ENCODE measurements around the gene NME3.

NME3 gene

DNA sequence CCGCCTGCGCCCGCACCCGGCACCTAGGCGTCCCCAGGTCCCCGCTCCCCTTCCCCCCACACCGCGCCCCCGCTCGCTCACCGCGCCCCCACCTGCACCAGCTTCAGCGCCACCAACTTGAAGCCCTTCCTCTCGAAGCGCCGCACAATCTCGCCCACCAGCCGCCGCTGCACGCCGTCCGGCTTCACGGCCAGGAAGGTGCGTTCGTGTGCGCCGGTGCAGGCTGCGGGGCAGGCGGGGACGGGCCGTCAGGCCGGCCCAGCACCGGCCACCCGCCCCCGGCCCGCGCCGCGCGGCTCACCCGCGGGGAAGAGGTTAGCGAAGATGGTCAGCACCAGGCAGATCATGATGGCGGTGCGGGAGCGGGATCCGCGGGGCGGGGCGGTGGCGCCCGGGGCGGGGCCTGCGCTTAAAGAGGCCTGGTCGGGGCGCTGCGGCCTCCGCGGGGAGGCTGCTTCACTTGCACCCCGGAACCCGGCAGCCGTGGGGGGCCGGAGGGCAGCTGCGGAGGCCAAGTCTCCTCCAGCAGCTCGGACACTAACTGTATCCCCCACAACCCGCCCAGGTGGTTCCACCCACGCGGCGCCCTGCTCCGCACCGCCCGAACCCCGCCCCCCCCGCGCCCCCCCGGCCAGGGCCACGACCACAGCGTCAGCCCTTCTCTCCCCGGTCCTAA is at the start of gene NME3:
Gene NME3 (minus strand): TSS at position 356 of the 676 bp plus-strand sequence. CDS start 9 bp downstream, at position 347.
- H3K4me3 ChIP-seq (ENCODE audit: low read depth, low read length) = peak within 1 kb of the TSS; percentile 87
- TF ChIP-seq, protein P1, sequence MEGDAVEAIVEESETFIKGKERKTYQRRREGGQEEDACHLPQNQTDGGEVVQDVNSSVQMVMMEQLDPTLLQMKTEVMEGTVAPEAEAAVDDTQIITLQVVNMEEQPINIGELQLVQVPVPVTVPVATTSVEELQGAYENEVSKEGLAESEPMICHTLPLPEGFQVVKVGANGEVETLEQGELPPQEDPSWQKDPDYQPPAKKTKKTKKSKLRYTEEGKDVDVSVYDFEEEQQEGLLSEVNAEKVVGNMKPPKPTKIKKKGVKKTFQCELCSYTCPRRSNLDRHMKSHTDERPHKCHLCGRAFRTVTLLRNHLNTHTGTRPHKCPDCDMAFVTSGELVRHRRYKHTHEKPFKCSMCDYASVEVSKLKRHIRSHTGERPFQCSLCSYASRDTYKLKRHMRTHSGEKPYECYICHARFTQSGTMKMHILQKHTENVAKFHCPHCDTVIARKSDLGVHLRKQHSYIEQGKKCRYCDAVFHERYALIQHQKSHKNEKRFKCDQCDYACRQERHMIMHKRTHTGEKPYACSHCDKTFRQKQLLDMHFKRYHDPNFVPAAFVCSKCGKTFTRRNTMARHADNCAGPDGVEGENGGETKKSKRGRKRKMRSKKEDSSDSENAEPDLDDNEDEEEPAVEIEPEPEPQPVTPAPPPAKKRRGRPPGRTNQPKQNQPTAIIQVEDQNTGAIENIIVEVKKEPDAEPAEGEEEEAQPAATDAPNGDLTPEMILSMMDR (IDR thresholded peaks at IDR 0.05; ENCODE audit: low read depth, low read length) = no peak

DNA sequence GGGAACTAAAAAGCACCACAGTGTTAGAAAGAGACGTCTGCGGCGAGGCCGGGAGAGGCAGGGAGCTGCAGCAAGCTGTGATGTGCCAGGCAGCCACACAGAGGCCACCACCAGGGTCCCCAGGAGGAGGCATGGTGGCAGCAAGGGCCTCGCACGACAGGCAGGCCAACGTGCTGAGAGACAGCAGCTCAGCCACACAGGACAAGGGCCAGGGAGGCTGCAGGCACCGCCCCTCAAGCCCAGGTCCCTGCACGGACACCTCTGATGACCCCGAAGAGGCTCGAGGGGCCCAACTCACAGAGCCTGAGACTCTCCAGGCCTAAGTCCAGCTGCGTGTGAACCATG is 49.6 kb upstream of the NME3 start:
- no peak overlapping the region for H3K4me3 ChIP-seq (ENCODE audit: low read depth, low read length)
- TF ChIP-seq, protein P1 (IDR thresholded peaks at IDR 0.05; ENCODE audit: low read depth, low read length) = no peak

DNA sequence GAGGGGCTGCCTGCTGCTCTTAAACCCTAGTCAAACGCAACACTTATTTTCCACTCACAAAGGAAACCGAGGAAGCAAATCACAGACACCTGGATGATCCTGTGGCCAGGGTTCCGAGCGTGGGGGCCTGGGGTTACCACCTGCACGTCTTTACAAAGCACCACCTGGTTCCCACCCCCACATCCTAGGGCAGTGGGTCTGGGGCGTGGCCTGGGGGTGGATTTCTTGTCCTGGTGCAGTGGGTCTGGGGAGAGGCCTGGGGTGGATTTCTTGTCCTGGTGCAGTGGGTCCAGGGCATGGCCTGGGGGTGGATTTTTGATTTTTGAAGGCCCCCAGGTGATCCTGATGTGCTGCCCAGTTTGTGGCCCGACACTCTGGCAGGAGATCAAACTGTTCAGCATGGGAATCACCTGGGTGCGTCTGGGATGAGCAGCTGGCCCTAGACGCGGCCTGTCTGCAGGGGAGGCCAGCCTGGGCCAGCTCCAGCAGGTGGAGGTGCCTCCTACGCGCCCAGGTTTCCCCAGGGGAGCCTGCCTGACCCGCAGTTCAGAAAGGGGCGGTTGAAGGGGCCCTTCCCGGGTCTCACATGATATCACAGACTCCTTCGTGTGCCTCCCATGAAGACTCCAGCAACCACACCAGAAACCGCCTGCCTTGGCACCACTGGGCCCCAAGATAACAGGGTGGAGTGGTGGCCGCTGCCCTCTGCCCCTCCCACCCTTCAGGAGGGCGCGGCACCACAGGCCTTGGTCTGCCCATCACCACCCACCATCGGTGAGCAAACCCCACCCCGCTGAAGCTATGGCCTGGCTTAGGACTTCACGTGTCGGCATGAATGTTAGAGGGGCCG is 49.0 kb upstream of the NME3 start:
- no peak overlapping the region for H3K4me3 ChIP-seq (ENCODE audit: low read depth, low read length)
- TF ChIP-seq, protein P1 (IDR thresholded peaks at IDR 0.05; ENCODE audit: low read depth, low read length) = no peak

DNA sequence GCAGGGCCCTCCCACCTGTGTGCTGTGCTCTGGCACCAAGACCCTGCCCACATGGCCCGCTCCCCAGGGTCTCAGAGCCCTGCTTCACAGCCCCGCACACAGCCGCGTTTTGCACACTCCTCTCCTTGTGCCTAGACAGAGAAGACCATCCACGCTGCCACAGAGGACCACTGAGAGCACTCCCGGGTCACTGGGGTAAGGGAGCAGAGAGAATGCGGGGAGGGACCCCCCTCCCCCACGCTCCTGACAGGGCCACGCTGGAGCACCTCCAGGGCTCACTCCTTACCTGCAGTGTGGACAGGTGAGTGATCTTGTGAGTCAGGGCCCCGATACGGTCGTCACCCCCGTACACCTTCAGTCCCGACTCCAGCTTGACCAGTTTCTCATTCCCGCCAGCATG is 48.3 kb upstream of the NME3 start:
- no peak overlapping the region for H3K4me3 ChIP-seq (ENCODE audit: low read depth, low read length)
- TF ChIP-seq, protein P1 (IDR thresholded peaks at IDR 0.05; ENCODE audit: low read depth, low read length) = no peak

DNA sequence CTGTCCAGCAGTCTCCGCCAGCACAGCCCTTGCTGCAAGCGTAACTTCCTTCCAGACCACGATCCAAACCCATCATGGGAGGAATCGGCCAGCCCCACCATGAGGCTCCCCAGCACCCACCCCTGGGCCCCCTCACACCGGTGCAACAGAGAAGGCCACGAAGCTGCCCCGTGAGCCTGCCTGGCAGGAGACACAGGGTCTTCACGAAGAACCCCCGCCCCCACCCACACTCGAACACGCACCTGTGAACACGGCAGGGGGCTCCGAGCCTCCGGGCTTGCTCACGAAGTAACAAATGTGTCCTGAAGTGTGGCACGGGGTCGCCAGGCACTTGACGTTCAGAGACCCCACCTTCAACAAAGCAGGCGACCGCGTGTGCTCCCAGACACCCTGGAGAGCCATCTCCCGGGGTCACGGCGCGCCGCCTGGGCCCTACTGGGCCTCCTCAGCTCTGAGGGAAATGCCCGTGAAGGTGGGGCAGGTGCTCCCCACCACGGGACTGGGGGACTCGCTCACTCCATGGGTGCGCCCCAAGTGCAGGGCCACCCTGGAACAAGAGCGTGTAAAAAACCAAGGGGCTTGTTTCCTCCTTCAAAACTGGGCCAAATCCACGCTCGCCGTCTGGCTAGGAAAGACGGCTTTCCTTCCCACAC is 47.7 kb upstream of the NME3 start:
- TF ChIP-seq, protein P1 (IDR thresholded peaks at IDR 0.05; ENCODE audit: low read depth, low read length) = no peak

DNA sequence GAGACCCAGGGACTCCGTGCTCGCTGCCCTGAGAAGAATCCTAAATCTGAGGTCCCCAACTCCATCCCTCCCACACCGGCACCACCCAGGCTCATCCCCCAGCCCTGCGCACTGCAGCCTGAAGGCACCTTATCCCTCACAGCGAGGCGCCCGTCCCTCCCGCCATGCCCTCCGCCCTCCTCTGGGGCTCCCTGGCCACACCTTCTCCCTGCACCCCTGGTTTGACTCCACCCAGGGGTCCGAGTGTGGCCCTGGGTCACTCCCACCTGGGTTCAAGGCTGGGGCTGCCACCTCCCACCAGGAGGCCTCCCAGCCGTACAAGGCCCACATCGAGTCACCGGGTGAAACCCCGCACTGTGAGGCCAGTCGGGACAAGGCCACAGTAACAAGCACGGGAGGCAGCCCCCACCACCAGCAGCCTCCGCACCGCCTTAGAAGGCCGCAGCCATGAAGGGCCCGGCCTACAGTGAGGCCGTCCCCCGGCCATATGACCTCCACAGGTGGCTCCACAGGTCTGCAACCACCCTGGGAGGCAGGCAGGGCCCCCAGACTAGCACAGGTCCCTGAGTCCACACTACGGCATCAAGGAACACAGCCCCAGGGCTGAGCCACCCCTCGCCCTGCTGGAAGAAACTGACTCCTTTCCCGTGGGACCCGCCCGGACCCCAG is 47.0 kb upstream of the NME3 start:
- TF ChIP-seq, protein P1 (IDR thresholded peaks at IDR 0.05; ENCODE audit: low read depth, low read length) = no peak
- H3K4me3 ChIP-seq (ENCODE audit: low read depth, low read length) = no peak overlapping the region

More for the DNA sequence above, 47.7 kb upstream of the NME3 start:
- no peak overlapping the region for H3K4me3 ChIP-seq (ENCODE audit: low read depth, low read length)

Data from WI38 (cell line).